Ishikawa (cell line): ENCODE results near the gene MTA2.

Experiments
- CEBPB ChIP-seq: IDR thresholded peaks from 2 replicates; pipeline ENCODE4 v1.6.1; 2012
- CREB1 ChIP-seq: IDR thresholded peaks from 2 replicates; pipeline ENCODE4 v1.6.1; 2012; ENCODE audit warnings: low read depth
- EGR1 ChIP-seq: IDR thresholded peaks from 2 replicates; pipeline ENCODE4 v1.6.1; 2012
- EP300 ChIP-seq: IDR thresholded peaks from 2 replicates; pipeline ENCODE4 v1.6.1; 2012; ENCODE audit warnings: borderline replicate concordance
- FOXM1 ChIP-seq: IDR thresholded peaks from 2 replicates; pipeline ENCODE4 v1.6.1; 2012; ENCODE audit warnings: low read depth, borderline replicate concordance
- MAX ChIP-seq: IDR thresholded peaks from 2 replicates; pipeline ENCODE4 v1.6.1; 2012
- NFIC ChIP-seq: IDR thresholded peaks from 2 replicates; pipeline ENCODE4 v1.6.1; 2012
- RAD21 ChIP-seq: IDR thresholded peaks from 2 replicates; pipeline ENCODE4 v1.6.1; 2012; ENCODE audit warnings: low read depth
- REST ChIP-seq: IDR thresholded peaks from 2 replicates; pipeline ENCODE4 v1.6.1; 2012; ENCODE audit warnings: low read depth, mild to moderate bottlenecking
- TAF1 ChIP-seq: IDR thresholded peaks from 2 replicates; pipeline ENCODE4 v1.6.1; 2012; ENCODE audit warnings: low read depth, mild to moderate bottlenecking
- TCF12 ChIP-seq: IDR thresholded peaks from 2 replicates; pipeline ENCODE4 v1.6.1; 2012; ENCODE audit warnings: low read depth
- TEAD4 ChIP-seq: IDR thresholded peaks from 2 replicates; pipeline ENCODE4 v1.6.1; 2012
- USF1 ChIP-seq: IDR thresholded peaks from 2 replicates; pipeline ENCODE4 v1.6.1; 2012
- YY1 ChIP-seq: IDR thresholded peaks from 2 replicates; pipeline ENCODE4 v1.6.1; 2012; ENCODE audit warnings: low read depth
- ZBTB7A ChIP-seq: IDR thresholded peaks from 2 replicates; pipeline ENCODE4 v1.6.1; 2012; ENCODE audit warnings: low read depth

Gene MTA2

GRCh38 chr11:62591448-62592145, 10.1 kb downstream of the MTA2 start, which contains the start of gene TUT1:
TUT1 (minus strand) TSS chr11:62591523; CDS start chr11:62591485, 38 bp downstream.
- TF ChIP-seq ZBTB7A (no peak; the same call in 1 of the 2 replicates), TCF12 (peak; percentile 61; the same call in 1 of the 2 replicates), RAD21 (no peak; the same call in 1 of the 2 replicates), USF1 (peak; percentile 69), CEBPB (0 out of 2 replicates have a peak, but pooled peaks have one; percentile 31), NFIC (peak; percentile 43; the same call in 1 of the 2 replicates), CREB1 (peak; percentile 93), YY1 (peak; percentile 73; the same call in 1 of the 2 replicates), FOXM1 (0 out of 2 replicates have a peak, but pooled peaks have one; percentile 33), EP300 (peak; percentile 36; the same call in 1 of the 2 replicates), EGR1 (no peak), TAF1 (peak; percentile 69), REST (peak; percentile 68), TEAD4 (no peak; the same call in 1 of the 2 replicates), MAX (peak; percentile 64; the same call in 1 of the 2 replicates)

- TF ChIP-seq REST (no peak), RAD21 (no peak), ZBTB7A (no peak), NFIC (no peak), CEBPB (no peak), USF1 (no peak), TAF1 (no peak), EP300 (no peak), CREB1 (no peak), MAX (no peak), TEAD4 (no peak), TCF12 (no peak), FOXM1 (no peak), EGR1 (no peak), YY1 (no peak)
These were observed 12.6 kb downstream of the MTA2 start for GRCh38 chr11:62588966-62589637.

GRCh38 chr11:62585356-62585755, 16.3 kb downstream of the MTA2 start:
- 0 out of 2 replicates have a peak, but pooled peaks have one; percentile 29 for TF ChIP-seq USF1

GRCh38 chr11:62580959-62581715, 20.5 kb downstream of the MTA2 start:
- no peak for TF ChIP-seq CREB1
- no peak for TF ChIP-seq EGR1
- TF ChIP-seq TCF12 = no peak
- TF ChIP-seq FOXM1 = no peak
- TF ChIP-seq REST = no peak
- no peak for TF ChIP-seq MAX
- no peak for TF ChIP-seq ZBTB7A
- no peak for TF ChIP-seq NFIC
- no peak for TF ChIP-seq USF1
- TF ChIP-seq YY1 = no peak
- no peak for TF ChIP-seq EP300
- TF ChIP-seq RAD21 = no peak
- no peak for TF ChIP-seq TEAD4
- TF ChIP-seq CEBPB = no peak
- TF ChIP-seq TAF1 = no peak
